GM18951 (cell line): Measurements from ENCODE around the gene MRPL14.
"Not testable (repeated sequence)": the region's sequence is repeated elsewhere in the genome, so short reads cannot be mapped to it uniquely, and the experiment has no call there.

ENCODE experiments used
- POLR2A ChIP-seq: IDR thresholded peaks from 4 replicates; pipeline ENCODE4 v1.6.1; 2011; ENCODE audit warnings: mild to moderate bottlenecking; ENCODE audit not compliant: insufficient read length, insufficient read depth; ENCODE audit errors: extremely low read depth
- in situ Hi-C: fragments of 300-500 bp; cut with MboI; formaldehyde crosslinking; loops from one replicate; pipeline ENCODE4 v1.12.0; 2022; ENCODE audit warnings: low sequenced_read_pairs, mixed read lengths, inconsistent platforms; ENCODE audit not compliant: unreplicated experiment

Gene MRPL14

GRCh38 chr6:44157152-44157521 lies 29.9 kb upstream of the MRPL14 start:
- no peak for TF ChIP-seq POLR2A
- in situ Hi-C loops = no loop called here

- TF ChIP-seq POLR2A = no peak
- in situ Hi-C loops = no loop called here
Measured at GRCh38 chr6:44156494-44157151, 29.4 kb upstream of the MRPL14 start.

- in situ Hi-C loops = no loop called here
- TF ChIP-seq POLR2A = no peak
Measured at GRCh38 chr6:44154067-44154466, 26.8 kb upstream of the MRPL14 start.

- no peak for TF ChIP-seq POLR2A
- in situ Hi-C loops = no loop called here
Measured at GRCh38 chr6:44152533-44152932, 25.3 kb upstream of the MRPL14 start.

DNA sequence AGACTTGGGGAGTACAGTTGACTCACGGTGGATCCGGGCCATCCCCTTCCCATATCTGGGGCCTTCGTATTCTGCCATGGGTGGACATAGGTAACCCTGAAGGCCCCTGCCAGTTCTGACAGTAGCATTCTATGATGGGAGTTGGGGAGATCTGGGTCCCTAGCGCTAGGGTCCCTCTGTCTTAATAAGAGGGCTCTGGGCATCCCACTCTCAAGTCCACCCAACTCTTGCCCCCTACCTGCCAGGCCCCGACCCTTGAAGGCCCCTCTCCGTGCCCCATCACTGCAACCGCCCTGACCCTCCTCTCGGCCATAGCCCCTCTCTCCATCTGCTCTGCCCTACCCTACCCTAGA lies 24.8 kb upstream of the MRPL14 start:
- in situ Hi-C loops = no loop called here
- no peak for TF ChIP-seq POLR2A

GRCh38 chr6:44151348-44152108 lies 24.3 kb upstream of the MRPL14 start:
- in situ Hi-C loops = no loop called here

GRCh38 chr6:44150317-44150917 lies 23.2 kb upstream of the MRPL14 start:
- no peak for TF ChIP-seq POLR2A
- in situ Hi-C loops = no loop called here

More at GRCh38 chr6:44151348-44152108, 24.3 kb upstream of the MRPL14 start:
- TF ChIP-seq POLR2A = no peak

- in situ Hi-C loops = no loop called here
- TF ChIP-seq POLR2A = no peak
Measured at GRCh38 chr6:44149369-44150012, 22.2 kb upstream of the MRPL14 start.

DNA sequence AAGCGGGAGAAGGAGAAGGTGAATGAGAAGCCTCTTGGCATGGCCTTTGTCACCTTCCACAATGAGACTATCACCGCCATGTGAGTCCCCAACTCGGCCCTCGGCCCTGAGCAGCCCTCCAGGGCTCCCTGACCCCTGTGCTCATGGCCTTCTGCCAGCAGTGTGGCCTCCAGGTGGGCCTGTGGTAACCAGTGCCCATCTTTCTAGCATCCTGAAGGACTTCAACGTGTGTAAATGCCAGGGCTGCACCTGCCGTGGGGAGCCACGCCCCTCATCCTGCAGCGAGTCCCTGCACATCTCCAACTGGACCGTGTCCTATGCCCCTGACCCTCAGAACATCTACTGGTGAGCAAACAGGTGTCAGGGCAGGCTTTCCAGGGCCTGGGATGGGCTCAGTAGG lies 21.1 kb upstream of the MRPL14 start:
- TF ChIP-seq POLR2A = no peak
- in situ Hi-C loops = no loop called here

GRCh38 chr6:44147256-44147655 lies 20.0 kb upstream of the MRPL14 start:
- TF ChIP-seq POLR2A = no peak
- in situ Hi-C loops = no loop called here

GRCh38 chr6:44146685-44147084 lies 19.4 kb upstream of the MRPL14 start:
- in situ Hi-C loops = no loop called here
- no peak for TF ChIP-seq POLR2A

DNA sequence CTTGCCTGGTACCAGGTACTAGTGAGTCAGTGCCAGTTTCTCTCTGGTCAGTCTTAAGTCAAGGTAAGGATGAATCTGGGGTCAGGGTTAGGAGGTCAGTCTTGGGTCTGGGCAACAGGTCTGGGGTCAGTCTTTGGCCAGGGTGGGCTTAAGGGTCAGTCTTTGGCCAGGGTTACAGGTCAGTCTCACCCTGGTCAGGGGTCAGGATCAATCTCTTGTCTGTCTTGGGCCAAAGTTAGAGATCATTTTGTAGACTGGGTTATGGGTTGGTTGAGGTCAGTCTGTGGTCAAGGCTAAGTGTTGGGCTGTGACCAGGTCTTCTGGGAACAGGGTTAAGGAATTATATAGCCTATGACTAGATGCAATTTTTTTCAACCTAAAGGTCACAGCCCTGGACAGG lies 18.6 kb upstream of the MRPL14 start:
- in situ Hi-C loops = no loop called here
- TF ChIP-seq POLR2A = no peak

- in situ Hi-C loops = not testable (repeated sequence)
Measured at GRCh38 chr6:44144536-44144935, 17.3 kb upstream of the MRPL14 start.

GRCh38 chr6:44143731-44144130 lies 16.5 kb upstream of the MRPL14 start:
- in situ Hi-C loops = no loop called here
- TF ChIP-seq POLR2A = no peak
